ENCODE measurements around the gene SLC2A2.

GRCh38 chr3:171072432-171072831 lies 45.9 kb upstream of the SLC2A2 start:
- TF ChIP-seq, protein P1, sequence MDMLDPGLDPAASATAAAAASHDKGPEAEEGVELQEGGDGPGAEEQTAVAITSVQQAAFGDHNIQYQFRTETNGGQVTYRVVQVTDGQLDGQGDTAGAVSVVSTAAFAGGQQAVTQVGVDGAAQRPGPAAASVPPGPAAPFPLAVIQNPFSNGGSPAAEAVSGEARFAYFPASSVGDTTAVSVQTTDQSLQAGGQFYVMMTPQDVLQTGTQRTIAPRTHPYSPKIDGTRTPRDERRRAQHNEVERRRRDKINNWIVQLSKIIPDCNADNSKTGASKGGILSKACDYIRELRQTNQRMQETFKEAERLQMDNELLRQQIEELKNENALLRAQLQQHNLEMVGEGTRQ (CRISPR knock-in tag; IDR thresholded peaks at IDR 0.05): no peak
- TF ChIP-seq, protein P2, sequence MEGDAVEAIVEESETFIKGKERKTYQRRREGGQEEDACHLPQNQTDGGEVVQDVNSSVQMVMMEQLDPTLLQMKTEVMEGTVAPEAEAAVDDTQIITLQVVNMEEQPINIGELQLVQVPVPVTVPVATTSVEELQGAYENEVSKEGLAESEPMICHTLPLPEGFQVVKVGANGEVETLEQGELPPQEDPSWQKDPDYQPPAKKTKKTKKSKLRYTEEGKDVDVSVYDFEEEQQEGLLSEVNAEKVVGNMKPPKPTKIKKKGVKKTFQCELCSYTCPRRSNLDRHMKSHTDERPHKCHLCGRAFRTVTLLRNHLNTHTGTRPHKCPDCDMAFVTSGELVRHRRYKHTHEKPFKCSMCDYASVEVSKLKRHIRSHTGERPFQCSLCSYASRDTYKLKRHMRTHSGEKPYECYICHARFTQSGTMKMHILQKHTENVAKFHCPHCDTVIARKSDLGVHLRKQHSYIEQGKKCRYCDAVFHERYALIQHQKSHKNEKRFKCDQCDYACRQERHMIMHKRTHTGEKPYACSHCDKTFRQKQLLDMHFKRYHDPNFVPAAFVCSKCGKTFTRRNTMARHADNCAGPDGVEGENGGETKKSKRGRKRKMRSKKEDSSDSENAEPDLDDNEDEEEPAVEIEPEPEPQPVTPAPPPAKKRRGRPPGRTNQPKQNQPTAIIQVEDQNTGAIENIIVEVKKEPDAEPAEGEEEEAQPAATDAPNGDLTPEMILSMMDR (IDR thresholded peaks at IDR 0.05): no peak
- TF ChIP-seq SMAD4 (CRISPR knock-in tag; IDR thresholded peaks at IDR 0.05) (no peak), TP53 (CRISPR knock-in tag; IDR thresholded peaks at IDR 0.05) (no peak), CDX4 (CRISPR knock-in tag; IDR thresholded peaks at IDR 0.05; ENCODE audit: borderline replicate concordance) (no peak), ZNF121 (CRISPR knock-in tag; IDR thresholded peaks at IDR 0.05) (no peak), ZNF138 (CRISPR knock-in tag; conservative IDR thresholded peaks at IDR 0.05) (no peak)
- TF ChIP-seq, protein P3, sequence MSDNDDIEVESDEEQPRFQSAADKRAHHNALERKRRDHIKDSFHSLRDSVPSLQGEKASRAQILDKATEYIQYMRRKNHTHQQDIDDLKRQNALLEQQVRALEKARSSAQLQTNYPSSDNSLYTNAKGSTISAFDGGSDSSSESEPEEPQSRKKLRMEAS (CRISPR knock-in tag; IDR thresholded peaks at IDR 0.05): no peak
